HL-60/S4 (cell line): ENCODE results near the gene ABCG2.
"Not testable (repeated sequence)": the region's sequence is repeated elsewhere in the genome, so short reads cannot be mapped to it uniquely, and the experiment has no call there.

ENCODE experiments used
- in situ Hi-C: fragments of 300-500 bp; cut with MboI; formaldehyde crosslinking; loops from 2 replicates; pipeline ENCODE4 v1.14.3; 2022; ENCODE audit warnings: low sequenced_read_pairs

The ABCG2 gene

DNA sequence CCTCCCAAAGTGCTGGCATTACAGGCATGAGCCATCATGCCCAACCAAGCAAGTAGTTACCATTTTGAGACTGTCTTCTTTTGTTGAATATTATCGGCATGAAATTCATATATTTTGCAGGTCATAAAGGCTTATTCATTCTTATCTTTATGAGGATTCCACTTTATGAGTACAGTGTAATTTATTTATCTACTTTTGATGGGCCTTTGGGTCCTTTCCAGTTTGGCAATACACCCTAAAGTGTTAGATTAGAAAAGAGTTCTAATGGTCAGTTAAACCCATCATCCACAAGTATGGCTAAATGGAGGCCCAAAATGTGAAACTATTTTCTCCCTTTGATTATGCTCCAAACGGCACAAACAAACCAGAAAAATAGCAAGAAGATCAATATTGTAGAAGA, 10.9 kb upstream of the ABCG2 start:
- in situ Hi-C loops: no loop called here

DNA sequence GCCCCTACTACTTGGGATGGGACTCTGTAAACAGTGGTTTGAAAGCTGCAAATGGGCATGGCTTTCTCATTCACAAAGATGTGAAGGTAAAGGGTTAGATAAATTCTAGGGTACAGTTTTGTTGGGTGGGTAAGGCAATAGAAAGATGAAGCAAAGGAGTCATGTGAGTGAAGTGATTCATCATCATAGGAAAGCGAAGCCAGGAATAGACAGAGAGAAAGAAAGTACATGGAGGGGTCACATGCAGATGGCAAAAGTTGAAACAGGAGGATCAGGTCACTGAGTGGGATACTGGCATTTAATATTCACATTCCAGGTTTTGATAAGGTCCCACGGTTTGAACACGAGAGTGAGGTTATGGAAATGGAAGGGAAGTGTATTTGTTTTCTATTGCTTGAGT, 8.2 kb upstream of the ABCG2 start:
- in situ Hi-C loops: no loop called here

GRCh38 chr4:88163336-88163735, 4.9 kb upstream of the ABCG2 start:
- in situ Hi-C loops: no loop called here

DNA sequence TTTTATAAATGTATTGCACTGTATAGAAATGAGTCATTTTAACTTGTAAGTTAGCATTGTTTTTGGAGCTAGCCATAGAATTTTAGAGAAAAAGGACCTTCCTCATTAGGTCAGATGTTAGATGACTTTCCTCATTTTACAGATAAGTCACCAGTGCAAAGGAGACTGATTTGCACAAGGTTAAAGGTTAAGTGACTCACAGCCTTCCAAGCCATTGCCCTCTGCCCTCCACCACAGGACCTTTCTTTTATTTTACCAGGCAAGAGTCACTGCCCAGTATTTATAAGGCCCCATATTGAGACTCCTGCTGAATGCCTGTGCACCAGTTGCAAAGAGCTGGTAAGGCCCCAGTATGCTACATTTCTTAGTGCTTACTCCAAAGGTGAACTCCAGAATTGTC, 4.2 kb upstream of the ABCG2 start:
- in situ Hi-C loops: no loop called here

- in situ Hi-C loops: no loop called here
These were observed 838 bp upstream of the ABCG2 start for GRCh38 chr4:88159229-88159725.

GRCh38 chr4:88158038-88158488, 376 bp downstream of the ABCG2 start:
- in situ Hi-C loops: no loop called here

DNA sequence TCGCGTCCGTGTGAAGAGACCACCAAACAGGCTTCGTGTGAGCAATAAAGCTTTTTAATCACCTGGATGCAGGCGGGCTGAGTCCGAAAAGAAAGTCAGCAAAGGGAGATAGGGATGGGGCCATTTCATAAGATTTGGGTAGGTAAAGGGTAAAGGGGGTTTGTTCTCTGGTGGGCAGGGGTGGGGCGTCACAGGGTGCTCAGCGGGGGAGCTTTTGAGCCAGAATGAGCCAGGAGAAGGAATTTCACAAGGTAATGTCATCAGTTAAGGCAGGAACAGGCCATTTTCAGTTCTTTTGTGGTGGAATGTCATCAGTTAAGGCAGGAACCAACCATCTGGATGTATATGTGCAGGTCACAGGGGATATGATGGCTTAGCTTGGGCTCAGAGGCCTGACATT, 6.1 kb downstream of the ABCG2 start:
- in situ Hi-C loops: not testable (repeated sequence)

- in situ Hi-C loops: no loop called here
These were observed 9.9 kb downstream of the ABCG2 start for GRCh38 chr4:88148560-88148959.

DNA sequence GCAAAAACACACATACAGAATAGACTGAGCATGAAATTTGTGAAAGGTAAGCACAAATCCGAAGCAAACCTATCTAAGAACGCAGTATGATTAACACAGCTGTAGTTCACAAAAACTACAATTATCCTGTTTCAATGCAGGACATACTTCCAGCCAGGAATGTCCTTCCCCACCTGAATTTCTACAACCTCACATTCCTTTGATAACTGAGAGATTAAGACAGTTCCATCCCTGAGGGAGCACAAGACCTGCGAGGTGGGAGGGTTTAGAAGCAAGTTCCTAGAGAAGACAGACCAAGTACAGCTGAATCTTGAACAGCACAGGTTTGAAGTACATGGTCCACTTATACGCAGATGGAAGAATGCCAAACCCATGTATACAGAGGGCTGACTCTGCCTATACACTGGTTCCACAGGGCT, 10.6 kb downstream of the ABCG2 start:
- in situ Hi-C loops: no loop called here

GRCh38 chr4:88146891-88147290, 11.5 kb downstream of the ABCG2 start:
- in situ Hi-C loops: no loop called here

DNA sequence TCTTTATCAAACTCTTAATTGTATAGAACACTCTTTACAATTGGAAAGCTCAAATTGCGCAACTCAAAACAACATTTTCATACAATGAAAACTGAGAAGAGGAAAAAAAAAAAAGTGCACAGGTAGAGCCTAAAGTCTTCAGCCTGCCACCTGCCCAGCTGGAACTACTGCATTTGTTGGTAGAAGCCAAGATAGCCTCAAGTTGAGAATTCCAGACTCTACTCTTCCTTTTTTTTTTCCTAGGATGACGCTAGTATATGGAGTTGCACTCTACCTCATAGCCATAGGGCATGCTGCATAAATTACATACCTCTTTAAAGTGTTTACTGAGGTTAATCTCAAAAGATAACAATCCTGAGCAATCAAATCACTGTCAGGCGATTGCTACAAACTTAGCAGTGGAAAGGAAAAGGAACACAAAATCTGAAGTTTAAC, 13.6 kb downstream of the ABCG2 start:
- in situ Hi-C loops: no loop called here

- in situ Hi-C loops: no loop called here
These were observed 14.4 kb downstream of the ABCG2 start for GRCh38 chr4:88144048-88144447.

DNA sequence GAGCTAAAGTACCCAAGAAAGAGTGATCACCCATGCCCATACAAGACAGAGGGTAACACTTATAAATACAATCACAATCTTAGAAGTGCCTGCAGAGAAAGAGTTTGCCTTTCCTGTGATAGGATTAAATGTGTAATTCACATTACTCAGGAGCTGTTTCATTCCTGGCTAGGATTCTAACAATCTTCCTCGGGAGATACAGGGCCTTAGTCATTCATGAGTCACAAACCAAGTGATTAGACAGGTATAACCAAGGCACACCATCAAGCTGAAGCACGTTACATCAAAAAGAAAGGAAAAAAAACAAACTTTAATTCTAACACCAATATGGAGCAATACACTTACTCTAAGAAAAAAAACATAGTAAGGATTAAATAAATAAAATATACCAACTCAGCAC, 14.9 kb downstream of the ABCG2 start:
- in situ Hi-C loops: no loop called here

- in situ Hi-C loops: no loop called here
These were observed 19.9 kb downstream of the ABCG2 start for GRCh38 chr4:88138561-88138960.

DNA sequence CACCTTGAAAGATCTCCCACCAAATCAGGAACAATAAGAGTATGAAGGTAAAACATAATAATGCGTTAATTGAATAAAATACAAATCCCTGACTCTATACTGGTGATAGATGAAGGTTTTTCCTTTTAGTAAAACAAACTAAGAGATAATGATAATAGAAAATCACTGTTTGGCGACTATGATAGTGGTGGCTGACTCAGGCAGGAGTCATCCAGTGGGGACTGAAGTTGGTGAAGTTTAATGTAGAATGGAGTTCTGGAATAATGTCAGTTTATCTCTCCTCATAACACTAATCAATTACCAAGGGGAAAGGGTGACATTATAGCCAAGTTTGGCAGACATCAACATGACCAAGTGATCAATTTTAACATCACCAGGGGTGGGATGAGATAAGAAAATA, 21.3 kb downstream of the ABCG2 start:
- in situ Hi-C loops: no loop called here

DNA sequence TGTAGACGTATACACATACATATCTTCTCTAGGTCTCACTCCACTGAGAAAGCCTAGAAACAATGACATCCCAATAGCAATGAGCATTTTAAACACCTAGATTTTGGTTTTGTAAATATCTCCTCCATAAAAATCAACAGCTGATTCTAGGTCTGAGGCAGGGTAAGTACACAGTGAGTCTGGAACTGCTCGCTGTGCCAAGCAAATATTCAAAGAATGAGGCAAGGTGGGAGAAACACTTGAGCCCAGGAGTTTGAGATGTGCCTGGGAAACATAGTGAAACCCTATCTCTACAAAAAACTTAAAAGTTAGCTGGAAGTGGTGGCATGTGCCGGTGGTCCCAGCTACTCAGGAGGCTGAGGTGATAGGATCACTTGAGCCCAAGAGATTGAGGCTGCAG, 22.2 kb downstream of the ABCG2 start:
- in situ Hi-C loops: no loop called here

GRCh38 chr4:88135356-88135663, 23.1 kb downstream of the ABCG2 start:
- in situ Hi-C loops: no loop called here

- in situ Hi-C loops: no loop called here
These were observed 23.7 kb downstream of the ABCG2 start for GRCh38 chr4:88134536-88135355.

- in situ Hi-C loops: no loop called here
These were observed 24.3 kb downstream of the ABCG2 start for GRCh38 chr4:88134111-88134510.

- in situ Hi-C loops: no loop called here
These were observed 27.7 kb downstream of the ABCG2 start for GRCh38 chr4:88130544-88131305.

DNA sequence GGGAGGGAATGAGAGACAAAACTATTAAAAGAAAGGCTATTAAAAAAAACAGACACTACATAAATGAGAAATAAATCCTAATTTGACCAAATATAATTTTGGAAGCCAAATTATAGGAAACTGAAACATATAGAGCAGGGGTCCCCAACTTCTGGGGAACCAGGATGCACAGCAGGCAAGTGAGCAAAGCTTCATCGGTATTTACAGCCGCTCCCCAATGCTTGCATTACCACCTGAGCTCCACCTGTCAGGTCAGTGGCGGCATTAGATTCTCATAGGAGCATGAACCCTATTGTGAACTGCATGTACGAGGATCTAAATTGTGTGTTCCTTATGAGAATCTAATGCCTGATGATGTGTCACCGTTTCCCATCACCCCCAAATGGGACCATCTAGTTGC, 28.4 kb downstream of the ABCG2 start:
- in situ Hi-C loops: no loop called here

- in situ Hi-C loops: not testable (repeated sequence)
These were observed 36.2 kb downstream of the ABCG2 start for GRCh38 chr4:88122260-88122659.
